HG03103 (cell line): Measurements from ENCODE around the gene LEMD2.

Experiments
- ATAC-seq: cut with Tn5 transposase; IDR thresholded peaks from one replicate; pipeline ENCODE4 v1.9.1; 2021; ENCODE audit warnings: low read depth; ENCODE audit not compliant: unreplicated experiment

LEMD2 gene

DNA sequence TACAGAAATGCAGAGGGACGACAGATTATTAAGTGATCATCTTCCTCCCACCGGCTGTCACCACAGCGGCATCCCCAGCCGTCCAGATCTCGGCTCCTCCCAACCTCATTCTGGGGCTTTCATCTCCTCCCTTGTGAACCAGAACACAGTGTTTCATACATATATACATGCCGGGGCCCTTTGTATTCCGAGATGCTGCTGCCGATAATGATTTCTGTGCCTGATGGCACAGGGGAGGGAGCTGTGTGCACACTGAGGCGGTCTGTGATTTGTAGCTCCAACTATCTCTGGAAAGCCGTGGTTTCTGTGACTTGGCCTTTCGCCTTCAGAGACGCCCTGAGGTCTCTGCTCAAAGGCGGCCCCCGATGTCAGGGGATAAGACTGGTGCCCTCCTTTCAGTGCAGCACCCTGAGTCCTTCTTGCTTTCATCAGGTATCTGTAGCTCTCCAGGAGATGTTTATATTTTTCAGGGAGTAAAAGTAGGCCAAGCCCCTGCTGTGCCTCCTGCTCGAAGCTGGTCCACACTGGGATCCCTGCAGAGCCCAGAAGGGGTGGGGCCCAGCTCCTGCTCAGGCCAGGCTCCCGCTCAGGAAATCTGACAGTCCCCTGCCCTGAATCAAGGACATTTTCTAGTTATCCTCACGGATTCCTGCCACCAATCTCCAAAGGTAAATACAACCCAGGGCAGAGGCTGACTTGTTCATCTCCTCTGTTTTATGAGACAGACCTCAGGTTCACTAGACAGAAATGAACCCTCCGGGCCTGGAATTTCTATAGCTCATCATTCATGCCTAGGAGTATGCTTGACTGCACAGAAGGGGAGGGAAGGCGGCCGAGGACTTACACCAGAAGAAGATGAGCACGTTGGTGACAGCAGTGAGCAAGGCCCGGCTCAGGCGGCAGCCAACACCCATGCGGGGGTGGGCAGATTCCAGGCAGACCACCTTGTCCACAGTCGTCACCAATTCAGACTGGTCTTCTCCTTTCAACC is 11.2 kb downstream of the LEMD2 start:
- no peak for ATAC-seq

DNA sequence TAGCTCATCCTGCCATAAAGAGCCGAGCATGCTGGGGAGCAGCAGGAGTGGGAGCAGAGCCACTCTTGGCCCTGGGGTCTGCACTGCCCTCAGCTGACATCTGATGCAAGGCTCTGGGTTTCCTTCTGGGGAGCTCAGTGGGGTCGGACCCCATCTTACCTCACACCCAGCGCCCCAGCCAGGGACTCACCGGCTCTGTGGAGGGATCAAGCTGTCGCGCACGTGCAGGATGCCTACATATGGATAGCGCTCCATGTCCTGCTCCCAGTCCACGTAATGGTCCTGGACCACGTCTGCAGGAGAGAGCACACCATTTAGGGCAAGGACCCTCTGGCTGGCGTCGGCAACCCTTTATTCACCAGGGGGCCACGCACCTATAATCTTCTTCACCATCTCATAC is 12.2 kb downstream of the LEMD2 start:
- no peak for ATAC-seq

DNA sequence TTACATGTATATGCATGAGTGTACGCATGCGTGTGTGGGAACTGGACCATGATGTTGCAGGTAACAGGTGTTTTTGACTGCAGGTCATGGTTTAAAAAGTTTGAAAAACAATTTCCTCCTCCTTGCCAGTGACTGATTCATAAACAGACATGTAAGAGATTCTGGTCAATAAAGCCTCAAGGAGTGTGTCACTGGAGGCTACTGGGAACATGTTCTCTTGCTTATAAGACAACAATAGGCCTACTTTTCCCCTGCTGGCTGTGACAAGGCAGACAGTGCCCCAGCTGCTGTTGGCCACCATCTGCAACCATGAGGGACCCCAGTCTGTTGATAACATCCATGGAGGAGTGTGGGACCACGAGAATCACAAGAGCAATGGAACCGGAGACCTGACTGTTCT is 12.7 kb downstream of the LEMD2 start:
- no peak for ATAC-seq

DNA sequence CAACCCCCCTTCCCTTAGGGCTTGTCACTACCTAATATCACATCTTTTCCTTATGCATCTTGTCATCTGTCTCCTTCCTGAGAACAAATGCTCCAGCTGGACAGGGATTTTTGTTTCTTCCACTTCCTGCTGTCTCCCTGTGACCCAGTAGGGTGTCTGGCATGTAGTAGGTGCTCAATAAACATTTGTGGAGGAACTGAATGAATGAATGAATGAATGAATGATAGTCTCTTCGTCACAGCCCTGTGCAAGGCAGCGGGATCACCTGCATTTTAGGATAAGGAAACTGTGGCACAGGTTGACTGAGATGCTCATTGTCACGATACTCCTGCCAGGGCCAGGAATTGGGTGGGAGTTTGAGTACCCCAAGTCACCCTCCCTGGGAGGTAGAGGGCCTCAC is 14.2 kb downstream of the LEMD2 start:
- no peak for ATAC-seq

GRCh38 chr6:33772902-33773472 is 15.9 kb downstream of the LEMD2 start:
- ATAC-seq: no peak

- no peak for ATAC-seq
Observed at GRCh38 chr6:33772082-33772830, 16.7 kb downstream of the LEMD2 start.

- ATAC-seq: no peak
Observed at GRCh38 chr6:33771146-33772081, 17.5 kb downstream of the LEMD2 start.

GRCh38 chr6:33770833-33771145 is 18.1 kb downstream of the LEMD2 start:
- ATAC-seq: no peak

- ATAC-seq: no peak
Observed at GRCh38 chr6:33770124-33770832, 18.7 kb downstream of the LEMD2 start.

DNA sequence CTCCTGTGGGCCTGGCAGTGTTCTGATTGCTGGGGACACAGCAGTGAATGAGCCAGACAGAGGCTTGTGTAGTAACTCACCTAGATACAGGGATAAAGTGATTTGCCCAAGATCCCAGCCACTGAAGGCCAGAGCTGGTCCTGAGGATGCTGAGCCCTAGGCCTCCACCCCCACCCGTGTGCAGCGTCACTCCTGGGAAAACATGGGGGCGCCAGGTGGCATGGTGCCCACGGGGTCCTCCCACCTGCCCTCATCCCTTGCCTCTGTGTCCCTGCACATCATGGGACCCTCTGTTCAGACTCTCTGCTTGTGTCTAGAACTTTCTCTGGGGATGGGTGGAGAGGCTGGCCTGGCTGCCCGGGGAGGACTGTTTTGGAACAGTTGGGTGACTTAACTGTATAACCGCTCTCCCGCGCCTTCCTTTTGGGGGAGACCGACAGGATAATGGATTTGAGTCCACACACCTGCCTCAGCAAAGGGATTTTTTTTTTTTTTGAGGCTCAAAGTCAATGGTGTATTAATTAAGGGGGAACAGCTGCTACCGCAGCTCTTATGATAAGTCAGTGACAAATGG is 19.6 kb downstream of the LEMD2 start:
- ATAC-seq: no peak

- no peak for ATAC-seq
Observed at GRCh38 chr6:33768644-33769120, 20.2 kb downstream of the LEMD2 start.

DNA sequence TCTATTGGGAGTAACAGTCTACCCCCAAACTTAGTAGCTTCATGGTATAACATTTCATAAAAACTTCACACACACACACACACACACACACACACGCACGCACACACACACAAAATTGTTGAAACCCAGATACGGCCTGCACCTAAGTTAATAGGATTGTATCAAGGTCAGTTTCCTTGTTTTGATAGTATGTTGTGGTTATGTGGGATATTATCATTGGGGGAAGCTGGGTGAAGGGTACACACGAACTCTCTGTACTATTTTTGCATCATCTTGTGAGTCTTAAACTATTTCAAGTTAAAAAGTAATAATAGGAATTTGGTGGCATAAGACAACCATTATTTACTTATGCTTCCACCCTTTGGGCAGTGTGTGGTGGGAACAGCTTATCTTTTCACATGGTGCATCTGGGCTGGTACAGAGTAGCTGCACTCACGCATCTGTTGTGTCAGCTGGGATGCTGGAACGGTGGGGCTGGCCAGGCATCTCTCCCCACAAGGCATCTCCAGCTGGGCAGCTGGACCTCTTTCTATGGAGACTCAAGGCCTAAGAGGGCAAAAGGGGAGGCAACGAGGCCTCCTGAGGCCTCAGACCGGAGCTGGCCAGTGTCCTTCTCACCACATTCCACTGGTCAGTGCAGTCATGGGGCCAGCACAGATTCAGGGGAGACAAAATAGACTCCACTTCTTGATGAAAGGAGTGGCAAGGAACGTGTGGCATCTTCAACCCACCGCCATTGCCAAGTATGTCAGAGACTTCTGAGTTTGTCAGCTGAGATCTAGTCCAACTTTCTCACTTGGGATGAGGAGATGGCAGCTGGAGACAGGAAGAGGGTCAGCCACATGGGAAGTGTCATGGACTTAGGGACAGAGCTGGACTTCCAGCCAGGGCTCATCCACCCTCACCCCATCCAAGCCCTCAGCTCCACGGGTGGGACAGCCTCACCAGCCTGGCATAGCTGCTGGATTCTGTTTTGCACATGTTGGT is 21.7 kb downstream of the LEMD2 start:
- ATAC-seq: no peak

DNA sequence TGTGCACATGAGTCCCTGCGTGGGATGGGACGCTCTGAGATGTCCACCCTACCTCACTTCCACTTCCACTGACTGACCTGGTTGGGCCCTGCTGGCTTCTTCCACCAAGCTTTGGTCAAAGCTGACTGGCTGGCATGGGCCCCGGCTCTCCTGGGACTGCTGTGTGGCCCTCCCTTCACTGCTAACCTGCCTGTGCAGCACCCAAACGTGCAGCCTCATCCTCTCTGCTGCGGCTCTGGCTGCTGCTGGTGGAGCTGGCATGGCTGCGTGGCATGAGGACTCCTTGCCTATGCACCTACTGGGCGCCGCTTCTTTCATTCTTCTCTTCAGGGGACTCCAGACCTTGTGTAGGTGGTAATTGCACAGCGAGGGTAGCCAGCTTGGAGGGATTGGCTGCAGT is 23.6 kb downstream of the LEMD2 start:
- ATAC-seq: no peak

GRCh38 chr6:33764036-33764435 is 24.9 kb downstream of the LEMD2 start:
- ATAC-seq: no peak

DNA sequence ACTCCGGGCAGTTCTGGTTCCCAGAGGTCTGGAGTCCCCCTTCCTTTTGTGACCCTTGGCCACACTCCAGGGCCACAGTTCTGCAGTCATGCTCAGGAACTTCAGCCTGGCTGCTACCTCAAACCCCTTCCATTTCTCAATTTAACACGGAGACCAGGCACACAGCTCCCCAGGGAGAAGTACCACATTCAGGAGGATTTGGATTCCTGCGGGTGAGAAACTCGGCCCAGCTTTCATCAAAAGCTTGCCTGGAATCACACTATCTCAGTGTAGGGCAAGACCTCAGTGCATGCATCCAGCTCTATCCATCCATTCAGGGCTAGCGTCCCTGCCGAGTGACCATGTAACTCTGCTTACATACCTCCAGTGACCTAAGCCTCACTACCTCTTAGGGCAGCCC is 25.4 kb downstream of the LEMD2 start:
- no peak for ATAC-seq

GRCh38 chr6:33762713-33763112 is 26.2 kb downstream of the LEMD2 start:
- no peak for ATAC-seq

DNA sequence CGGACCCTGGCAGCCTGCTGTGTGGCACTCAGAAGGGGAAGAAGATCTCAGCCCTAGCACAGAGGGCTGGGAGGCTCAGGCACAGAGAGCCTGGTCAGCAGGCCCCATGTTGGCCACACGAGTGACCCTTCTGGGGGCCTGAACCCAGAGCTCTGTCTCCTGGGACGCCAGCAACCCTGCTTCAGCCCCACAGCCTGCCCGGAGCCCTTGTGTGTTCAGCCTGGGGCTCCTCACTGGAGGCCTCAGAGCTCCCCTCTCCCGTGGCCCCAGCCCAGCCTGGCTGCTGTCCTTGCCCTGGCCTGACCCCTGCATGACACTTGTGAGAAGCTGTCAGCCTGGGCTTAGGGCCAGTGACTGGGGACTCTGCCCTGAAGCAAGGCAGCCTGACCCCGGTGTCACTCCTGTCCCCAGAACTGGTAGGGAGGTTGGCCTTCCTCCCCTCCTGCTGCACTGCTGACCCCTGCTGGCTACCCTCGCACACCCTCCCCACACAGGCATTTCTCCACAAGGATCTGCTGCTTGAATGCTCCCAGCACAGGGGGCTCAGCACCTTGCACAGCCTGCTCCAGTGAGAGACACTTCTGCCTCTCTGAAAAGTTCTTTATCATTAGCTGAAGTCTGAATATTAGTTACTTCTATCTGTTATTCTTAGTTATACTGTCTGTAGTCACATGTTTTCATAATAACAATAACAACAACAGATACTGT is 26.9 kb downstream of the LEMD2 start:
- no peak for ATAC-seq

DNA sequence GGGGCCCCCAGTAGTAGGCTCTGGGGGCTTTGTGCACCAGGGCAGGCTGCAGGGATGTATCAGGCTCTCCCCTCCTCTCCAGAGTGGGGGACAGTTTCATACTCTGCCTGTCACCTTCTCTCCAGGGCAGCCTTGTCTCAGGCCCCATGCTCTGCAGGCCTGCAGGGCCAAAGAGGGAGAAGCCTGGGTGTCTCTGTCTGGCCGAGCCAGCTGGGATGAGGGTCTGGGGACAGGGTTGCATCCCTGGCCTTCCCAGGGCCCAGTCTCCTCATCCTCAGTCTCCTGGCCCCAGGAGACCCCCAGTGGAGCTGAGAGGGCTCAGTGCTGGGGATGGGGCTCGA is 27.4 kb downstream of the LEMD2 start:
- no peak for ATAC-seq
